Endothelial cell of umbilical vein (primary cell): ENCODE measurements around the gene AQP2. TPM values are rescaled to one million over a fixed set of nuclear protein-coding genes. Genes with fewer than 3 reads are reported as not detected.

Experiments used
- BruUV-seq: library from RNA; stranded (reverse); fragments of 400-500 nt; replicated peaks from 2 replicates; lab custom pipeline; 2021; lab: Mats Ljungman, UMichigan
- CTCF ChIA-PET: fragments of 300-600, 350-600 bp; sonication (Branson Sonifier 250); formaldehyde crosslinking; loops from one replicate; lab custom pipeline; 2021; ENCODE audit warnings: antibody characterized with exemption, inconsistent platforms; lab: Charles Lee
- POLR2A ChIA-PET: fragments of 300-600, 350-600 bp; sonication (Branson Sonifier 250); formaldehyde crosslinking; loops from one replicate; lab custom pipeline; 2021; ENCODE audit warnings: antibody characterized with exemption, inconsistent platforms; lab: Charles Lee
- DNase-seq: peaks from one replicate; pipeline ENCODE4 v3.0.0-alpha.2; 2011; ENCODE audit warnings: low read depth, low spot score
- FAIRE-seq: peaks from 2 replicates; lab custom pipeline; 2011; peaks lifted over from hg19 to GRCh38; lab: Jason Lieb, UNC
- H2AFZ ChIP-seq: 2 replicates; pipeline ENCODE4 v1.6.0; 2012; ENCODE audit warnings: low read depth, low read length, control low read depth, inconsistent platforms
- H3K27ac ChIP-seq: 2 replicates; pipeline ENCODE4 v1.5.1; 2011; ENCODE audit warnings: low read depth, mild to moderate bottlenecking, control low read depth, low read length, moderate library complexity; ENCODE audit not compliant: insufficient read depth
- H3K27me3 ChIP-seq, 2 experiments: 2 replicates each; pipeline versions ENCODE4 v1.6.0 to v1.6.1; 2011; ENCODE audit warnings: low read length in 2 of 2, mixed read lengths in 1 of 2; ENCODE audit not compliant: control insufficient read depth in 2 of 2, insufficient read depth in 2 of 2
- H3K36me3 ChIP-seq, 2 experiments: 2 replicates in 1 of 2; 3 replicates in 1 of 2; pipeline ENCODE4 v1.5.1; 2011; ENCODE audit warnings: low read length in 2 of 2, mild to moderate bottlenecking in 1 of 2, moderate library complexity in 1 of 2; ENCODE audit not compliant: control insufficient read depth in 2 of 2, insufficient read depth in 2 of 2; ENCODE audit errors: extremely low read depth in 1 of 2
- H3K4me1 ChIP-seq: 3 replicates; pipeline ENCODE4 v1.5.1; 2011; ENCODE audit warnings: mild to moderate bottlenecking, low read length; ENCODE audit not compliant: control insufficient read depth, insufficient read depth; ENCODE audit errors: extremely low read depth
- H3K4me2 ChIP-seq: 2 replicates; pipeline ENCODE4 v1.6.1; 2011; ENCODE audit warnings: low read length, control low read depth, mixed read lengths; ENCODE audit not compliant: insufficient read depth
- H3K4me3 ChIP-seq, 3 experiments: fragments of 200-600 bp in 1 of 3; sonication (generic), shearing (Covaris generic) in 1 of 3; replicated peaks in 1 of 3; 2 replicates each; pipeline ENCODE4 v1.5.1; 2011 to 2016; ENCODE audit warnings: control low read depth in 3 of 3, low read length in 3 of 3, mild to moderate bottlenecking in 2 of 3, inconsistent platforms in 1 of 3, low read depth in 1 of 3, moderate library complexity in 1 of 3; ENCODE audit not compliant: insufficient read depth in 1 of 3
- H3K79me2 ChIP-seq: 2 replicates; pipeline ENCODE4 v1.6.0; 2012; ENCODE audit warnings: low read length, inconsistent platforms; ENCODE audit not compliant: control insufficient read depth, insufficient read depth
- H3K9ac ChIP-seq: replicated peaks from 2 replicates; pipeline ENCODE3; 2011; ENCODE audit warnings: low read length, control low read depth; ENCODE audit not compliant: insufficient read depth; ENCODE audit errors: extremely low read depth
- H3K9me1 ChIP-seq: replicated peaks from 3 replicates; pipeline ENCODE4 v1.6.0; 2011; ENCODE audit warnings: mild to moderate bottlenecking, low read length; ENCODE audit not compliant: control insufficient read depth, insufficient read depth; ENCODE audit errors: extremely low read depth
- H3K9me3 ChIP-seq: replicated peaks from 2 replicates; pipeline ENCODE4 v1.5.1; 2012; ENCODE audit warnings: low read length, inconsistent platforms; ENCODE audit not compliant: control insufficient read depth, insufficient read depth
- H4K20me1 ChIP-seq: replicated peaks from 2 replicates; pipeline ENCODE3; 2011; ENCODE audit warnings: mild to moderate bottlenecking, low read length; ENCODE audit not compliant: control insufficient read depth, insufficient read depth; ENCODE audit errors: extremely low read depth
- CTCF ChIP-seq, 2 donors: IDR thresholded peaks; 1 replicate in 1 of 2; 2 replicates in 1 of 2; pipeline ENCODE4 v1.5.1; 2011; ENCODE audit warnings: low read length in 2 of 2, mild to moderate bottlenecking in 2 of 2, moderate library complexity in 2 of 2, control low read depth in 1 of 2, inconsistent platforms in 1 of 2, low read depth in 1 of 2; ENCODE audit not compliant: insufficient read depth in 1 of 2; ENCODE audit errors: extremely low read depth in 1 of 2
- EZH2 ChIP-seq: IDR thresholded peaks from 2 replicates; pipeline ENCODE4 v1.6.1; 2012; ENCODE audit warnings: borderline replicate concordance, low read depth, mild to moderate bottlenecking, moderate library complexity, low read length, inconsistent platforms; ENCODE audit not compliant: severe bottlenecking
- FOS ChIP-seq: IDR thresholded peaks from 2 replicates; pipeline ENCODE4 v1.6.1; 2011; ENCODE audit warnings: mild to moderate bottlenecking, low read length, moderate library complexity, borderline replicate concordance; ENCODE audit not compliant: insufficient read depth
- GATA2 ChIP-seq: IDR thresholded peaks from 2 replicates; pipeline ENCODE4 v1.7.0; 2011; ENCODE audit warnings: low read depth, mild to moderate bottlenecking, moderate library complexity, mixed read lengths, low read length; ENCODE audit not compliant: insufficient read length, insufficient read depth
- JUN ChIP-seq: IDR thresholded peaks from 2 replicates; pipeline ENCODE4 v1.6.1; 2011; ENCODE audit warnings: borderline replicate concordance, low read depth; ENCODE audit not compliant: insufficient read length, insufficient read depth
- MAX ChIP-seq: IDR thresholded peaks from 2 replicates; pipeline ENCODE4 v1.6.1; 2011; ENCODE audit not compliant: insufficient read depth, insufficient read length
- MYC ChIP-seq: IDR thresholded peaks from one replicate; pipeline ENCODE4 v1.6.1; 2011; ENCODE audit warnings: mild to moderate bottlenecking, low read depth, low read length
- POLR2A ChIP-seq: IDR thresholded peaks from 2 replicates; pipeline ENCODE4 v1.6.1; 2012; ENCODE audit warnings: low read depth, mild to moderate bottlenecking, control low read depth, low read length
- POLR2AphosphoS5 ChIP-seq: IDR thresholded peaks from 2 replicates; pipeline ENCODE4 v1.6.1; 2012; ENCODE audit warnings: low read depth, mild to moderate bottlenecking, control low read depth, low read length, moderate library complexity; ENCODE audit not compliant: insufficient read depth
- dilution Hi-C: fragments of 300-500 bp; cut with MboI; formaldehyde crosslinking; loops from one replicate; pipeline ENCODE4 v1.15.0; 2019; ENCODE audit warnings: low sequenced_read_pairs; ENCODE audit not compliant: extremely low pct_ligation_motif_present
- intact Hi-C: fragments of 100-400 bp; cut with micrococcal nuclease; formaldehyde crosslinking; loops from one replicate; pipeline ENCODE4 v1.10.0; 2022
- polyA plus RNA-seq, 4 experiments: library from polyadenylated mRNA; depleted of rRNA in 3 of 4; stranded (reverse) in 3 of 4; unstranded in 1 of 4; fragments of >200 nt; gene quantifications; 2 replicates each; pipeline versions ENCODE4 v1.2.1 to v1.2.3, GENCODE V29; 2011 to 2012; ENCODE audit warnings: missing spikeins in 1 of 4
- total RNA-seq: library from RNA; stranded (reverse); gene quantifications from 2 replicates; pipeline ENCODE4 v1.2.3, GENCODE V29; 2021

Gene AQP2
- total and polyA plus RNA-seq, 2 donors (not counting 3 experiments of a cell fraction or from before 2014, with no cell fraction given): not detected

- Histone ChIP-seq H3K27me3 (no peaks in the 10 kb centered on the region), H3K36me3 (no peaks in the 10 kb centered on the region), H3K9me3 (no peaks in the 10 kb centered on the region), H3K4me2 (no peak overlapping the region), H3K9me1 (no peaks in the 10 kb centered on the region), H3K4me3 (no peak overlapping the region), H2AFZ (no peak overlapping the region), H3K27ac (no peak overlapping the region), H3K79me2 (no peaks in the 10 kb centered on the region), H3K4me1 (peaks cover 11% of the 10 kb centered on the region), H4K20me1 (no peaks in the 10 kb centered on the region), H3K9ac (no peak overlapping the region)
- no peak for TF ChIP-seq POLR2A
- TF ChIP-seq CTCF (IDR thresholded peaks at IDR 0.05; ENCODE audit: extremely low read depth in 1 of 2, insufficient read depth in 1 of 2, low read depth in 1 of 2, low read length in 2 of 2): no peak
- TF ChIP-seq EZH2: no peak
- TF ChIP-seq MAX: no peak
- no peak for TF ChIP-seq FOS
- no peak for TF ChIP-seq GATA2
- no peak for TF ChIP-seq MYC
- TF ChIP-seq POLR2AphosphoS5: no peak
- no peak for TF ChIP-seq JUN
- POLR2A ChIA-PET: no interaction called here
- no TSS peak for BruUV-seq
- DNase-seq: no peak
- dilution Hi-C loops (no loop called here), intact Hi-C loops (no loop called here)
- no peak for FAIRE-seq
- CTCF ChIA-PET: interaction anchor here (0.9 to 3.5 kb wide), 9 partner anchors 10 to 127 kb away, joined by 3 to 14 read pairs (median 4); no protein-coding TSS in a partner anchor
Measured at GRCh38 chr12:49942921-49943624, 7.5 kb upstream of the AQP2 start.
